T1000 (cell line): ENCODE results near the gene LRP1B.
"Not testable (repeated sequence)": the region's sequence is repeated elsewhere in the genome, so short reads cannot be mapped to it uniquely, and the experiment has no call there.

Experiments
- DNase-seq: peaks from one replicate; lab custom pipeline; 2025; ENCODE audit warnings: mixed read lengths; lab: John Stamatoyannopoulos, UW

Gene LRP1B

DNA sequence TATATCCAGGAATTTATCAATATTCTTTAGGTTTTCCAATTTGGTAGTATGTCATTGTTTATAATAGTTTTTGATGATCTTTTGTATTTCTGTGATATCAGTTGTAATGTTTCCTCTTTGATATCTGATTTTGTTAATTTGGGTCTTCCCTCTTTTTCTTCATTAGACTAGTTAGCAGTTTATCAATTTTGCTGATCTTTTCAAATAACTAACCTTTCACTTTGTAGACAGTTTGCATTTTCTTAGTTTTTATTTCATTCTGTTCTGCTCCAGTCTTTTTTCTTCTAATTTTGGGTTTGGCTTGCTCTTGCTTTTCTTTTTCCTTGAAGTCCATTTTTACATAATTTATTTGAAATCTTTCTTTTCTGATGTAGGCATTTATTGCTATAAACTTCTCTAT is 824.4 kb downstream of the LRP1B start:
- DNase-seq = no peak

DNA sequence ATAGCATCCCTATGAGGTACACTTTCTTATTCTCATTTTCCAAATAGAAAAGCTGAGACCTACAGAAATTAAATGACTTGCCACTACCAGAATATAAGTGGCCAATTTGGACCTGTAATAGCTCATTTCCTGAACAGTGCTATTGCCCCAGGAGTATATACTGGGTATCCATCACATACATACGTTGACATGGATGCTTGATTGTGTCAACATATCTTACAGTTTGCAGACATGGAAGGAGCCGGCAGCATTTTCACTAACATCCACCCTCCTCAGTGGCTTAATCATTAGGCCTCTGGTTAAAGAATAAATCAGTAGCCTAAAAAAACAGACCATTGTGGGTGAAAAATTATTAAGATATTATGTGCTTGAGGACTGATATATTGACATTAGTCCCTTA is 829.3 kb downstream of the LRP1B start:
- no peak for DNase-seq

DNA sequence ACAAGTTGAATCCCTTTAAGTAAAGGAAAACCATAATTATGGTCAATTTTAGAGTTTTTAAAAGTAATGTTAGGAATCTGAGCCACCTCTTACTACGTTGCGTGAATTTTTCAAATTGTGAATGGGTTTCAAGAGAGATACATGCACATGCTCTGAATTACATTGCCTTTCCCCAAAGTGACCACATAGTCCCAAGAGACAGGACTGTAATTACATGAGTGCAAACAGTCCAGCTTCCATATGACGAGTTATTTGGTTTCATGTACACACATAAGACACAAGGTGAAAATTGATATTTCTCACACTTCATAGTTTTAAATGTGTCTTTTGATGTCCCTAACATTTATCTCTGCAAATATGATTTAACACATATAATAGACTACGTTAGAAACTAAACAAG is 850.8 kb downstream of the LRP1B start:
- DNase-seq = no peak

DNA sequence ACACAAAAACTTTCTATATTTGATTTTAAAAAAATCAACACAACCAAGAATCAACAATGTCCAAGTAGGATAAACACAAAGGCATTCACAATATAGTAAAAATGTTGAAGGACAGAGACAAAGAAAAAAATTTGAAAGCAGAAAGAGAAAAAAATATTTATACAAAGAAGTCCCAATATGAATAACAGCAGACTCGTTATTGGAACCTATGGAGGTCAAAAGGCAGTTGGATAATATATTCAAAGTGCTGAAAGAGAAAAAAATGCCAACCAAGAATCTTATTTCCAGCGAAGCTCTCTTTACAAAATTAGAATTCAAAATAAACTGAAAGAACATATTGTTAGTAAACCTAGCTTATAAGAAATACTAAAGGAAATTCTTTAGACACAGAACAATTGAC is 859.5 kb downstream of the LRP1B start:
- DNase-seq = no peak

DNA sequence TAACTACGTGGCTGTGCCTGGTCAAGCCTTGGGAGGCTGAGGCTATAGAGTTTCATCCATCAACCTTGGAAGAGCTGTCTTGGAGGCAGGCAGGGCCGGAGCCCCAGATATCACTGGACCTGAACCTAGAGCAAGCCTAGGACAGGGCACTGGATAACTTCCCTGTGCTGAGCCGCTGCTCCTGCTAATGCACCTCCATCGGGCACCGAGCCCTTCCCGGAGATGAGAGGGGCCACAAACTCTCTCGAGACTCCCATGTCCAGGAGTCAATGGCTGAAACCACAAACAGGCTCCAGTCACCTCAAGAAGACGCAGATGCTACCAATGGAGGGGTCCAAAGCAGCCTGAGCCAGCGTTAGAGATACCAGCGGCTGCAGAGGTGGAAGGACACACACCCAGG is 866.0 kb downstream of the LRP1B start:
- no peak for DNase-seq

DNA sequence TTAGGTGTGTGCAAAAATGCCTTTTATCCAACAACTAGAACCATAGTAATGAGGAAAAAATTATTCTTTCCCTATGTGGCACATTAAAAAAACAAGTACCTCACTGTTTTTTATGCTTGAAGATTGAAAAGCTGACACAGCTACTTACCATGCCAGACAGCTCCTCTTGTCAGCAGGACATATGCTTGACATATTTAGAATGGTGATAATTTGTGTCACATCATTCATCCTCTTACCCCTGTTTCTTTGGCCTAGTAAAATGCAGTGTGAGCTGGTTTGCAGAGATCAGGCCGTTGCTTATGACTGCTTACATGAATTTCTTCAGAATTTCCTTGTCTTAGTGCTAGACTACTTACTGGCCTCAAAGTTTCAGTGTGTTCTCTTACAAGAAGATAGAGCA is 869.9 kb downstream of the LRP1B start:
- DNase-seq = no peak

DNA sequence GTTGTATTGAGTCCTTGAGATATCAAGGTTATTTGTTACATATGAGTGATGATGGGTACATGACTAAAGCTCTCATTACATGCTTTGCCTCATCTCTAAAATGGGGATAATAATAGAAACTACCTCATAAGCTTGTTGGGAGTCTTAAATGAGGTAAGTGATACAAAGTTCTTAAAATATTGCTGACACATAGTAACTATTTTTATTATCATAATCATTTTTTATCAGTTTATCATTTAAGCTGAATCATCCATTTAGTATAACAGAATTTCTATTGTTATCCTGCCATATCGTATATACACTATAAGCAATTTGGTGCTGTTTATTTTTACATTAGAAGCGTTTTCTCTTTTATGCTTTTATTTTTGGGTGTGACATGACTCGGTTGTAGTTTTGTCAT is 871.1 kb downstream of the LRP1B start:
- no peak for DNase-seq

DNA sequence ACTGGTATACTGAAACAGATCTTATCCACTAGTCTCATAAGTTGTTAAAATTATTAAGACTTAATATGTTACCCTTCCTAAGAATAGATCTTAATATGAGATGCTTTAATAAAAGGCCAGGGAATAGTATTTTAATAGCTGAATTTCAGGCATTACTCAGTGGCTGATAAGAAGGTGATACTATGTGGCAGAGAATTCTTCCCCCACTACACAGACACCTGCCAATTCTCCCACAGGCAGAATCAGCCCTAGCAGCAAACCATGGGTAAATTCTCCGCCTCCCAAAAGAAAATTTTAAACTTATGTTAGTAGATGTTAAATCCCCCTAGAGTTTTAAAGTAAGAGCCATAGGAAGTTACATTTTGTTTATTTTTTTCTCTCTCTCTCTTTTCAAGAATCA is 888.8 kb downstream of the LRP1B start:
- no peak for DNase-seq

DNA sequence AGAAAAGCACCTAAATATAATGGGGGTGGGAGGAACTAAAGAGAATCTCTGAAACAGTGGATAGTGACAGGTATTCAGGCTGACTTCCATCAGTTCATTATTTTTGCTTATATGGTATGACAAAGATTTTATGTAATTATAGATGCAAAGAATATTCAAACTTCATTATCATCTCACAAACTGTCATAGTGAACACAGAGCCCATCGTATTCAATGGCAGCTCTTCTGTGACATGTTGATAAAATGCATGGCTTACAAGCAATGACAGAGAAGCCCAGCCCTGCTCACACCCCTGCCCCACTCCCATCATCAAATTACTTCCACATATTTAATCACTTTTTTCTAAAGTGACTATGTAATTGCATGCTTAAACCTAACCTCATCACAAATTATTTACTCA is 904.3 kb downstream of the LRP1B start:
- DNase-seq = no peak

DNA sequence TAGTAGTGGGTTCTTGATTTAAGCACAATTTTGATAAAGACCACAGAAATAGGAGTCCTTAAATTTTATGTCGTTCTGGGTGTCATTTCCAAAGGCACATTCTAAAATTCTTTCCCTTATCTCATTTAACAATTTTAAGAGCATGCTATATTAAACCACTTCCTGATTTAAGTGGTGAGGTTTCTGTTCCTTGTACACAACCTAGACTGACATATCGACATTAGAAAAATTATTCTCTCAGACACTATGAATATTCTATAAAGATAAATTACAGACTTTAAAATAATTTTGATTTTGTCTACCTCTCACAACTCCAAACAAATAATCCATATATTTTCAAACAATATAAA is 923.8 kb downstream of the LRP1B start:
- no peak for DNase-seq

DNA sequence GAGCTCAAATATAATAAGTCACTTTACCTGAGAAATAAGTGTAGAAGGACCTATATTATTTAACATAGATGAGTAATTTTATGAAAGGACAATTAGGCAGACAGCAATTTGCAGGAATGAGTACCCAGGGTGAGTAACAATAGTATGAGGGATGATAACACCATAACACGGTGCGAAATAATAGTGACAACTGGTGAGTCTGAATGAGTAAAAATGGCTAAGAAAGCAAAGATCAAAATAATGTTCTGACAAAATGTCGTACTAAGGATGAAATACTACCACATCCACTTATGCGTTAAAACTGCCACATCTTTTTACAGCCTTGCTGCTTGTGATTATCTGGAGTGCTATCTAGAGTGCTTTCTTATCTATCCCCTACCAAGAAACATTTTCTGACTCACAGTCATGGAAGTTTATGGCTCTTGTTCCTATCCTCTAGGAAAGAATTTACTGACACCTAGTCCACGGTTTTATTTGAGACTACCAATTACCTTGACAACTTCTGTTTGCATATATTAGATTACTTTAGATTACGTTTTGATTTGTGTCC is 929.7 kb downstream of the LRP1B start:
- no peak for DNase-seq

DNA sequence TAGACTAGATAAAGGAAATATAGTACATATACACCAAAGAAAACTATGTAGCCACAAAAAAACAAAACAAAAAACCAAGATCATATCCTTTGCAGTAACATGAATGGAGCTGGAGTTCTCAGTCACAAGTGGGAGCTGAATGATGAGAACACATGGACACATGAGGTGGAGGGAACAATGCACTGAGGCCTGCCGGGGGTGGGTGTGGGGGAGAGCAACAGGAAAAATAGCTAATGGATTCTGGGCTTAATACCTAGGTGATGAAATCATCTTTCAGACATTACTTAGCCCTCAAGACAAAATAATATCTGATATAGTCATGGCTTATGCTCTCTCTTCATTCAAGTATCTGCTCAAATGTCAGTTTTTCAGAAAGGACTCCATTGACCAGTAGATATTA is 930.6 kb downstream of the LRP1B start:
- DNase-seq = no peak

DNA sequence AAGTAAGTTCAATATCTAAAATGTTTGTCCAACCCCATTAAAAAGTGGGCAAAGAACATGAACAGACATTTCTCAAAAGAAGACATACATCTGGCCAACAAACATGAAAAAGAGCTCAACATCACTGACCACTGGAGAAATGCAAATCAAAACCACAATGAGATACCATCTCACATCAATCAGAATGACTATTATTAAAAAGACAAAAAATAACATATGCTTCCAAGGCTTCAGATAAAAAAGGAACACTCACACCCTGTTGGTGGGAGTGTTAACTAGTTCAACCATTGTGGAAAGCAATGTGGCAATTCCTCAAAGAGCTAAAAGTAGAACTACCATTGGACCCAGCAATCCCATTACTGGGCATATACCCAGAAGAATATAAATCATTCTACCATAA is 931.1 kb downstream of the LRP1B start:
- DNase-seq = no peak

DNA sequence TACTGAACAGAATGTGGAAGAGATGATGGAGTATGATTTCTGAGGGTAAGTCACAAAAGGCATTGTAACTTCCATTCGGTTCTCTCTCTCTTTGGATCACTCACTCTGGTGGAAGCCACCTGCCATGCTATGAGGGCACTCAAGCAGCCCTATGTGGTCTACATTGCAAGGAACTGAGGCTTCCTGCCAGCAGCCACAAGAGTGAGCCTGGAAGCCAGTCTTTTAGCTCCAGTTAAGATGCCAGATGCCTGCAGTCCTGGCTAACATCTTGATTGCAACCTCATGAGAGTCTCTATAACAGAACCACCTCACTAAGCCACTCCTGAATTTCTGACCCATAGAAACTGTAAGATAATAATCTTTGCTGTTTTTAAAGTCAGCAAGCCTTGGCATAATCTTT is 935.7 kb downstream of the LRP1B start:
- no peak for DNase-seq

DNA sequence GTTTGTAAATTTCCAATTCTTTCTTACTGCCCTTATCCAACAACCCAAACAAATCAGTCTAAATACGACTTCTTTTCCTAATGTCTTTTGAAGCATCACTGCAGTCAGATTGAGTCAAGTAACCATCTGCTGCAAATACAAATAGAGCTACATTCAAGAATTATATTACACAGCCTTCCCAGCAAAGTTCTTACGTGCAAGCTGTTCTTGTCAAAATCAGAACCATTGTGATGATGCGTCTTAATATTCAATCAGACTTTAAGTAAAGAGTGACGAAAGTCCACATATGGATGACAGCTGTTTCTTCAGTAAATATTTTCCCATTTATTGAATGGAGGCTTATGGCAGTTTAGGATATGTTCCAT is 943.8 kb downstream of the LRP1B start:
- DNase-seq = no peak

DNA sequence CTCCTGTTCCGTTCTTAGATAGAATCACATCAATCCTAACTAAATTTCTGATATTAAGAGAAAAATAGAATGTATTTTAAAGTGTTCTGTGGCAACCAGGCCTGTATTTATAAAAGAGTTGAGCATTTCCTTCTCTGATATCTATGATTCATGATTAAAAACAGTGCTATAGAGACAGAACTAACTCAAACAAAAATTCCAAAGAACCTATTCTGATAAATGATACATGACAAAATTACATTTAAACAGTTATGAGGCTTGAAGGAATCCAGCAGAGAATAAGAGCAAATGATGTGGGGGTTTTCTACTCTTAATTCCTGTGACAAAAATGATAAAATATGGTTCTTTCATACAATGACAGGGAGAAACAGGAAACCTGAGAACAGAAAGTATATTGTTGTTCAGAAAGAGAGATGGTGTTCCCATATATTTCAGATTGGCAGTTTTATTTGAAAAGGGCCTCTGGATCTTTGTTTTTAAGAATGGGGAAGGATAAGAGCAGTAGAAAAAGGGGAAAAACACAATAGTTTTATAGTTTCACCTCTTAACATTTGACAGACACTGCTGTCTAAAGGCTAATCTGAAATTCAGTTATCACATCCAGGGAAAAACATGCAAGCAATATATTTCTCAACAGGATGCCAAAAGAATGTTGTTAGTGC is 944.3 kb downstream of the LRP1B start:
- DNase-seq = no peak

DNA sequence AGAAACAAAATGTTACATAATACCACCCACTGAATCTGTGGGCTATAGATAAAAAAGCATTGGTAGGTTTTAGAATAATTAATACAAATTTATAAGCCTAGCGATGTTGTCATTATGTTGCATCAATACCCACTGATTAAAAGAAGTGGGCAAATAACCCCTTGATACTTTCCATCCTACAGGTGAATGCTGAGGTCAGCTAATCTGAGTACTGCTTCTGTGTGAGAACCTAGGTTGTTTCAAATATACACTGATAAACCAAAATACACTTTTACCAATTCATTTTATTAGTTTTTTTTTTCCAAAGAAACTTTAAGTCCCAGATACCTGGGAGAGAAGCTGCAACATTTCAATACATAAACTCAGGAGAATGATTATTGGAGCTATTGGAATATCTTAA is 948.6 kb downstream of the LRP1B start:
- no peak for DNase-seq

DNA sequence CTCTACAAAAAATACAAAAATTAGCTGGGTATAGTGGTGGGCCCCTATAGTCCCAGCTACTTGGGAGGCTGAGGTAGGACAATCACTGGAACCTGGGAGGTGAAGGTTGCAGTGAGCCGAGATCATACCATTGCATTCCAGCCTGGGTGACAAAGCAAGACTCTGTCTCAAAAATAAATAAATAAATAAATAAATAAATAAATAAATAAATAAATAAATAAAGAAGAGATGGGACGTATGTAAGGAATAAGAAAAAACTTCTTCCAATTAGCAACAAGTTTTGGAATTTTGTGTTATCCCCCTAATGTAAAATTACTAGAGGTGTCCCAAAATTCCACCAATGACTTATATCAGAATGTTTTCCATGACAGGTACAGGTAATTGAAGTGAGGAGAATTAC is 961.7 kb downstream of the LRP1B start:
- DNase-seq = not testable (repeated sequence)

DNA sequence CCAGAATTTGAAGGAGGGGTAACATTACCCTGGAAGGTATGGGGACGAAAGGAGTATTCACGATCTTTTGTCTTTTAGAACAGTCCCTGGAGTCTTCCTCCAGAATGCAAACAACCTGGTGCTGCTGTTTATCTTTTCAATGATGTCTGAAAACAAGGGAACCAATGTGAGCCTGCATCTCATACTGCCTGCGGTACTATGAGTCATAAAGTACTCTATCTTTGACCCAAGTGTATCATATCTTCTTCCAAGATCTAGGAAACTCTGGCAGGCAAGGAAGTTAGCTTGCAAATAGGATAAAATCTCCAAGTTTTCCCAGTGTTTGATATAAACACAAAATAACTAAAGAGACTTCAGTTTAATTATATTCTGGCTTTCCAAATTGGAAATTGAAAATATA is 968.5 kb downstream of the LRP1B start:
- no peak for DNase-seq

DNA sequence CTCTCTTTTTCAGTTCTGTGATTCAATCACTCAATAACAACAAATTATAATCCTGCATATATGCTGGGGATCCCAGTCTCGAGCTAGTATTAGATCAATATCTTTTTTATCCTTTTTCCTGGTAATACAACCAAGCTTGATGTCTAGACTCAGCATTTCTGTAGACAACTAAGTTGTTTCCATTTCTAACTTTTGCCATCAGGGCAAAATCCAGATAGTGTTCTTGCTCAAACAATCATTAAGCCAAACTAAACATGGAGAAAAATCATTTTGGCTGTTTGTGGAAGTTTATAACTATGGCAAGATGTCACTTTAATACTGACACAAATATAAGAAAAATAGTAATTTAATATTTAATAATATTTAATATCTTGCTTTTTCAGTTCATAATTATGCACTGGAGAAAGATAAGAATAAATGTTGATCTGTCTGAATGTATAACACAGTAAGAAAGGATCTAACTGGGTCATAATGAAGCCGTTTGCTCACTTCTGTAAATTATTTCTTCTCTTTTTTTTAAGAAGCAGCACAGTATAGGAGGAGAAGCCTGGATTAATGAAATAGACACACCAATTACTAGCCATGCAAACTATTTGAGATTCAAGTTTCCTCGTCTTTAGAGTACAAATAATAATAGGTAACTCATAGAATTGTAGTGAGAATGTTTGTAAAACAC is 979.1 kb downstream of the LRP1B start:
- DNase-seq = no peak

DNA sequence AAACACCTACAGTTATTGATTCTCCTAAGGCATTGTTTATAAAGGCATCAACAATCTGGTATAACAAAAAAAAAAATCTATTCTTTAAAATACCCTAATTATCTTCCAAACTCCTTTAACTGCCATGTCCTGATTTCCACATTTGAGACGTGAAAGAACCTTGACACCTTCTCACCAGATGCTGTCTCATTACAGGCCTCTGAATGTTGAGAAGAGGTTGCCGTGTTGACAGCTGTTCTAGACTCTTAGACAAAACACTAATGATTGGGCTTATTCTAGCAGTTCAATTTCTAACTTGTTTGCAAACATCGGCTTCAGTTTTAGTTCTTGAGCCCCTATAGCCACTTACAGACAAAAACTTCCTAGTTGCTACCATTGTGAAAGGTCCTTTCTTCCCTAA is 988.8 kb downstream of the LRP1B start:
- DNase-seq = no peak

DNA sequence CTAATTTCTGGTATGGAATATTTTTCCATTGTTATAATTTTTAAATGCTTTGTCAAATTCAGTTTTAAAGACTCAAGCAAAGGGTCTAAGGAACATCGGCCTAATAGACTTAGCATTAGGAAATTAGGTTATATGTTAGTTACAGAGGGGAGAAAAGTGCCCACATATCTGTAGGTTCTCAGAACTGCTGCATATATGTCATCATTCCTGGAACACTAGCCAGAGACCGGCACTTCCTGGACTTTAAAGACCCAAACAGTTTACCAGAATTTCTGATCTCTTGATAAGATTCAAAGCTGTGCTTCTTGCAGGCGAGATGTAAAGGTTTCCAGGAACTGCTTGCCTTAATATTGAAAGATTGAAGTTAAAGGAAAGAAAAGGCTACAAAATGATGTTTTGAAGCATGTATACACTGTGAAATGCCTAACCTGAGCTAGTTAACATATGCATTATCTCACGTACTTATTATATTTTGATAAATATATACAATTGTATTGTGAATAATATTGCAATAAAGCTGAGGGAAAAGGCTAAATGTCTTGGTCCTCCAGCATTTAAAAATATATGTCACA is 993.6 kb downstream of the LRP1B start:
- no peak for DNase-seq

DNA sequence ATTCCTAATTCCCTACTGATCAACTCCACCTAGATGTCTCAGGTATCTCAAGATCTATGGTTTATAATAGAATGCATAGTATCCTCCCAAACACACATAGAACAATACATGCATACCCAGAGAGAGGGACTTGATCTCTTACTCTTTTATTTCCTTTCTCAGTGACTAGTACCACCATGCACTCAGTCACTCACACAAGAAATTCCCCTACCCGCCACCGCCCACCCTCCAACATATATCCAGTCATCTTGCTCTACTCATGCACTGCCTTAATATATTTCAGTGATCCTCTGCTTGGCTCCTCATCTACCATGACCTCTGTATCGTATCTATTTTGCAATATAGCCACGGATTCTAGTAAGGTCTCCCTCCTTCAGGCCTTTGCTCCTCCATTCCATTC is 996.9 kb downstream of the LRP1B start:
- DNase-seq = no peak

DNA sequence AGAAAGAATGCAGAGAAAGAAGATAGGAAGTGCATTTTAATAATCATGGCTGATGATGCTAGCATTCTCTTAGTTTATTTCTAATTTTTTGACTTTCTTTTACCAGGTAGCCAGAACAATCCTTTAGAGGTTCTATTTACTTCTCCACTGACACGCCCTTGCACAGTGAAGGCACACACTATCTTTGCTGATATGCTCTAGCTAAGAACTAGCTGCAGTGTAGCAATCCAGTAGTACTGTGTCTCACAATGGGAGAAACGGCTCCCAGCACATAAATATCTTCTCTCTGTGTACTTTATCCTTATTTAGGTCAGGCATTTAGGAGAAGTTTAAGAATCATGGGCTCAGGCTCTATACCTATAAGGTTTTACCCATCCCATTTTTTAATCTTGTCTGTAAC is 1005.4 kb downstream of the LRP1B start:
- DNase-seq = no peak
